Breast epithelium (tissue), 3 donors: ENCODE data around the gene DES.

Experiments used
- POLR2A ChIP-seq: fragments of 450-650 bp; IDR thresholded peaks from one replicate; pipeline ENCODE4 v1.6.1; 2016; ENCODE audit warnings: antibody characterized with exemption, mild to moderate bottlenecking, moderate library complexity
- TF ChIP-seq, protein P1 (sequence below), 3 donors: fragments of 450-650 bp; IDR thresholded peaks; one replicate each; pipeline ENCODE4 v1.5.1; 2016 to 2017; ENCODE audit warnings: antibody characterized with exemption in 3 of 3, mild to moderate bottlenecking in 3 of 3, moderate library complexity in 3 of 3

GRCh38 chr2:219447242-219448098, 29.3 kb downstream of the DES start:
- TF ChIP-seq, protein P1, sequence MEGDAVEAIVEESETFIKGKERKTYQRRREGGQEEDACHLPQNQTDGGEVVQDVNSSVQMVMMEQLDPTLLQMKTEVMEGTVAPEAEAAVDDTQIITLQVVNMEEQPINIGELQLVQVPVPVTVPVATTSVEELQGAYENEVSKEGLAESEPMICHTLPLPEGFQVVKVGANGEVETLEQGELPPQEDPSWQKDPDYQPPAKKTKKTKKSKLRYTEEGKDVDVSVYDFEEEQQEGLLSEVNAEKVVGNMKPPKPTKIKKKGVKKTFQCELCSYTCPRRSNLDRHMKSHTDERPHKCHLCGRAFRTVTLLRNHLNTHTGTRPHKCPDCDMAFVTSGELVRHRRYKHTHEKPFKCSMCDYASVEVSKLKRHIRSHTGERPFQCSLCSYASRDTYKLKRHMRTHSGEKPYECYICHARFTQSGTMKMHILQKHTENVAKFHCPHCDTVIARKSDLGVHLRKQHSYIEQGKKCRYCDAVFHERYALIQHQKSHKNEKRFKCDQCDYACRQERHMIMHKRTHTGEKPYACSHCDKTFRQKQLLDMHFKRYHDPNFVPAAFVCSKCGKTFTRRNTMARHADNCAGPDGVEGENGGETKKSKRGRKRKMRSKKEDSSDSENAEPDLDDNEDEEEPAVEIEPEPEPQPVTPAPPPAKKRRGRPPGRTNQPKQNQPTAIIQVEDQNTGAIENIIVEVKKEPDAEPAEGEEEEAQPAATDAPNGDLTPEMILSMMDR (IDR thresholded peaks at IDR 0.05): no peak
- no peak for TF ChIP-seq POLR2A
